HG03432 (cell line): ENCODE measurements around the gene OR4D10.
A peak's percentile ranks its signal among the peaks of the same experiment; 100 is the strongest.
"Not testable (repeated sequence)": the region's sequence is repeated elsewhere in the genome, so short reads cannot be mapped to it uniquely, and the experiment has no call there.

Experiments used
- ATAC-seq: cut with Tn5 transposase; IDR thresholded peaks from one replicate; pipeline ENCODE4 v1.9.1; 2021; ENCODE audit warnings: mild to moderate bottlenecking, moderate library complexity; ENCODE audit not compliant: unreplicated experiment

OR4D10 gene

GRCh38 chr11:59473015-59473414 is at the start of gene OR4D10:
OR4D10 (plus strand) TSS chr11:59473315; CDS start chr11:59477430, 4,115 bp downstream.
- ATAC-seq: no peak

DNA sequence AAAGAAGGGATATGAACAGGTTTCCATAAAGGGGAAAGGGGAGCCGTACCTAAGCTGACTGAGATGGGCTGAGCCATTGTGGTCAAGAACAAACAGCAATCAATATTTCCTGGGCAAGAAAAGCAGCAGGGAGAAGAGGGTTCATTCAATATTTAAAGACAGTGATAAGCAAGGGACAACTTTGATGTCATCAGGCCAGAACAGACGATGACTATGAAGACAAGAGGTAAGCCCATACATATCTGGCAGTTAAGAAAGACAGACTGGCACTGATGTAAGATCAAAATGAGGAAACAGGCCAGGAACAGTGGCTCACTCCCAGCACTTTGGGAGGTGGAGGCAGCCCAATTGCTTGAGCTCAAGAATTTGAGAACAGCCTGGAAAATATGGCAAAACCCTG is 49.3 kb upstream of the OR4D10 start:
- no peak for ATAC-seq

DNA sequence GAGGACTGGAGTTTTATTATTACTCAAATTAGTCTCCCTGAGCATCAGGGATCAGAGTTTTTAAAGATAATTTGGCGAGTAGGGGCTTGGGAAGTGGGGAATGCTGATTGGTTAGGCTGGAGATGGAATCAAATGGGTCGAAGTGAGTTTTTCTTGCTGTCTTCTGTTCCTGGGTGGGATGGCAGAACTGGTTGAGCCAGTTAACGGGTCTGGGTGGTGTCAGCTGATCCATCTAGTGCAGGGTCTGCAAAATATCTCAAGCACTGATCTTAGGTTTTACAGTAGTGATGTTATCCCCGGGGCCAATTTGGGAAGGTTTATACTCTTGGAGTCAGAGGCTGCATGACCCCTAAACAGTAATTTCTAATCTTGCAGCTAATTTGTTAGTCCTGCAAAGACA is 48.0 kb upstream of the OR4D10 start:
- no peak for ATAC-seq

GRCh38 chr11:59426361-59427067 is 46.6 kb upstream of the OR4D10 start, which contains the start of gene OR5A2:
OR5A2 (minus strand) TSS chr11:59426413; CDS start chr11:59422953, 3,460 bp downstream.
- ATAC-seq: no peak

- no peak for ATAC-seq
Observed at GRCh38 chr11:59427068-59427382, 46.1 kb upstream of the OR4D10 start.

DNA sequence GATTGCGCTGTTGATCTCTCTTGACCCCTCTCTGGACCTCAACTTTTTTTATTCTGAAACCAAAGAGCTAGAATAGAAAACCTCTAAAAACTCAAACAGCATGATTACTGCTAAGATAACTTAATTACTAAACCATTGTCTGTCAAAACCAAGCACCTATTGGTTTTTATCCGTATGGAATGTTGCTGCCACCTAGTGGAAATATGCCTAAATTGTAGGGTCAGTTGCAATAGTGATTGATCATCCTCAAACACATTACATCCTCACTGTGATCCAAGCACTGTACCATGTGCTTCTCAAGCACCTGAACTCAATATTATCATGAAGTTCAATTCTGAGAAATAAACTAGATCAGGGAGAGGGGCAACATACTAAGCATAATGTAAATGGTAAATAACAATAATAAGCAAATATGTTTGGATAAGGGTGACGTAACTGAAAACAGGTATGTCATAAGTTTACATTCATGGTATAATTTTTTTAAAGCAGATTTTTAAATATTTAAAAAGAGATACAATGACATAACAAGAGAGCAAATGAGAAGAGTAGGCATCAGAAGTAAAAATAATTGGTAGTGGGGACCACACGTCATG is 43.1 kb upstream of the OR4D10 start:
- ATAC-seq: peak; percentile 75

GRCh38 chr11:59436169-59436568 is 36.9 kb upstream of the OR4D10 start, which contains the start of gene OR5A1:
OR5A1 (plus strand) TSS chr11:59436469; CDS start chr11:59443169, 6,700 bp downstream.
- ATAC-seq: no peak

DNA sequence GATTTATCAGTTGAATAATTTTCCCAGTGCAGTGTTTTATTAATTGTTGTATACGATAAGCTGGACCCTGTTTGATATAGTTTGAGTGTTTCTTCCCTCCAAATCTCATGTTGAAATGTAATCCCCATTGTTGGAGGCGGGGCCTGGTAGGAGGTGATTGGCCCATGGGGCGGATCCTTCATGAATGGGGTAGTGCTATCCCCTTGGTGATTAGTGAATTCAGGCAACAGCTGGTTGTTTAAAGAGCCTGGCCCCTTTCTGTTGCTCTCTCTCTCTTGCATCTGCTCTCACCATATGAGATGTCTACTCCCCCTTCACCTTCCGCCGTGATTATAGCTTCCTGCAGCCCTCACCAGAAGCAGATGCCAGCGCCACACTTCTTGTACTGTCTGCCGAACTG is 35.3 kb upstream of the OR4D10 start:
- no peak for ATAC-seq

DNA sequence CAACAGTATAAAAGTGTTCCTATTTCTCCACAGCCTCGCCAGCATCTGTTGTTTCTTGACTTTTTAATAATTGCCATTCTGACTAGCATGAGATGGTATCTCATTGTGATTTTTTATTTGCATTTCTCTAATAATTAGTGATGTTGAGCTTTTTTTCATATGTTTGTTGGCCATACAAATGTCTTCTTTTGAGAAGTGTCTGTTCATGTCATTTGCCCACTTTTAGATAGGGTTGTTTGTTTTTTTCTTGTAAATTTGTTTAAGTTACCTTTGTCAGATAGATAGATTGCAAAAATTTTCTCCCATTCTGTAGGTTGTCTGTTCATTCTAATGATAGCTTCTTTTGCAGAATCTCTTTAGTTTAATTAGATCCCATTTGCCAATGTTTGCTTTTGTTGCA is 27.5 kb upstream of the OR4D10 start:
- ATAC-seq: not testable (repeated sequence)

DNA sequence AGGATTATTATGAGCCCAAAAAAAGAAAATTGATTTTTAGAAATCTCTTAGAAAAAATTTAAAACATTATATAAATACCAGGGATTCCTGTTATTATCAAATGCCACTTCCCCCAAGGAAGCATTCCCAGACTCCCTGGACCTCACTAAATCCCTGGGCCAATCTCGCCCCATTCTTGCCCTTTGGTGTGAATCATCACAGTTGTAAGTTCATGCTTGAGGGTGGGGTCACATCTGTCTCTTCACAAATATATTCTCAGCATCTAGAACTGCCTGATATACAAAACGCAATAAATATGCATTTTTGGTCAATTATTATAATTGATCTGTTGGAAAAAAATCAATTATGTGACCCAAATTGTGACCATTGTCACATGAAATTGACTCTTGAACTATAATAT is 24.6 kb upstream of the OR4D10 start:
- ATAC-seq: no peak

- no peak for ATAC-seq
Observed at GRCh38 chr11:59456661-59457060, 16.5 kb upstream of the OR4D10 start, which contains the start of gene OR4D6. OR4D6 (plus strand) TSS chr11:59456961; CDS start chr11:59456961, 0 bp downstream.

- ATAC-seq: no peak
Observed at GRCh38 chr11:59459916-59460315, 13.2 kb upstream of the OR4D10 start.

- ATAC-seq: no peak
Observed at GRCh38 chr11:59463190-59463641, 9.9 kb upstream of the OR4D10 start.

- ATAC-seq: no peak
Observed at GRCh38 chr11:59475176-59475575, 2.1 kb downstream of the OR4D10 start.

DNA sequence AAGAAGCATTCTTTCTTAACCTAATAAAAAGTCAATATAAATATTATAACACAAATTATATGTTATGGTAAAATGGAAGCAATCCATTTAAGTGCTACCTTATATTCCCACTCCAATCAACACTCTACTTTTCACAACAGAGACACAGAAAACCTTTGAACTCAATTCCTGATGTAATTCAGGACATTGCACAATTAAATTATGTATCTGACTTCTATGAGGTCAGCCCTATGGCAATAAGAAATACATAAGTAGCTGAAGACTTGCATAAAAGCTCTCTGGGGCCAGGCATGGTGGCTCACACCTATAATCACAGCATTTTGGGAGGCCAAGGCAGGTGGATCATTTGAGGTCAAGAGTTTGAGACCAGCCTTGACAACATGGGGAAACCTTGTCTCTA is 6.8 kb downstream of the OR4D10 start:
- no peak for ATAC-seq

DNA sequence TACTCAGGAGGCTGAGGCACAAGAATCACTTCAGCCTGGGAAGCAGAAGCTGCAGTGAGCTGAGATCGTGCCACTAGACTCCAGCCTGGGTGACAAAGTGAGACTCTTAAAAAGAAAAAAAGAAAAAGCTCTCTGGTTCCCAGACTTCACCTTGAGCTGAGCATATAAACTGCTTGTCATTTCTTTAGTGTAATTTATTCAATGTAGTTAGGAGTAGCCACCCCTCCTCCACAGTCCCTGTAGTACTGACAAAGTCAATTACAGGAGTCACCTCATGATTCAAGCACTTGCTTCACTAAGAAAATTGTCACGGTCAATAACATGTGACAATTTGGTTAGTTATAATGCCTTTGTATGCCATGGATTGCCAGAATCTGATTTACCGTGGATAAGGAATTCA is 7.2 kb downstream of the OR4D10 start:
- no peak for ATAC-seq

GRCh38 chr11:59501931-59502330 is 28.8 kb downstream of the OR4D10 start:
- peak; percentile 76 for ATAC-seq

GRCh38 chr11:59503276-59503675 is 30.2 kb downstream of the OR4D10 start, which contains the start of gene OR4D11:
OR4D11 (plus strand) TSS chr11:59503576; CDS start chr11:59503576, 0 bp downstream.
- ATAC-seq: no peak

DNA sequence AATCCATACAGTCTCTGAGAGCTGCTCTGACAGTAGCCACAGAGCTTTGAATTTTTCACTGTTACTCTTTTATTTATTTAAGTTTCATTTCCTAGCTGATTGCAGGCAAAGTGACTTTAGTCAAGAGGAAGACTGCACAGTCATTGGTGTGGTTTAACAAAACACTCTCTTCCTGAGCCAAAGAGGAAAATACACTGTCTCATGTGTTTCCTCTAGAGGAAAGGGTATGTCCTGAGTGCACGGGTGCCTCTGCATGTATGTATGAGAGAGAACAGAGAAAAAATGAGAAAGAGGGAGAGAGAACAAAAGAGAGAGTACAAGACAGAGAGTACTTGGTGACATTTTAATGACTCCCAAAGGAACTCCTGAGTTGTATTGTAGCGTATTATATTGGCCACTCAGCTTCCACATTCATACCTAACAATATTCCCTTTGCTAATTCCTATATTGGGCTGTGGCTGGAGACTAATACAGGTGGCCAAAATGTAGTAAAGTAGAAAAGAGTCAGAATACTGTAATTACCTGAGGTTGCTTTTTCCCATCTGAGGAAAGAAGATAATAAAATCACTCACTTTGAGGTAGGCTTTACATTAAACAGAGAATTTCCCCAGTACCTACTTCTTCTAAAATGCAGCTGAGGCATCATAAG is 38.0 kb downstream of the OR4D10 start, which contains the start of gene OR4D9:
Gene OR4D9, plus strand, starts transcription at position 599 of the 649 bp plus-strand sequence. CDS start 3,374 bp downstream, outside the sequence.
- ATAC-seq: no peak

DNA sequence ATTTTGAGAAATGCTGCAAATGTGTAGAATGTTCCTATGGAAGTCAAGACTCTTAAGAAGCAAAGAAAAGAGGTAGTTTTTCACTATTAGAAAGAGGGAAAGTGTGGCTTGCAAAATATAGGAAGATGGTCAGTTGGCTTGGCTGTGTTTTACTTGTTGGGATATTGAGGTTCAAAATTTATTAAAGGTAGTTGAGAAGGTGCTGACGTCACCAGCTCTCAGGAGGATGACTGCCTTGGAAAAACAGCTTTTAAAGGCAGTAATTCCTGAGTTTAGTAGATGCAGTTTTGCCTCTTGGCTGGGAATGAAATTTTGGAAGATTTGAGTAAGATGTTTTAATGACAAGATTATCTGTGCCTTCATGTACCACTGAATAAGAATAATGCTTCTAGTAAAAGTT is 38.6 kb downstream of the OR4D10 start:
- ATAC-seq: no peak

DNA sequence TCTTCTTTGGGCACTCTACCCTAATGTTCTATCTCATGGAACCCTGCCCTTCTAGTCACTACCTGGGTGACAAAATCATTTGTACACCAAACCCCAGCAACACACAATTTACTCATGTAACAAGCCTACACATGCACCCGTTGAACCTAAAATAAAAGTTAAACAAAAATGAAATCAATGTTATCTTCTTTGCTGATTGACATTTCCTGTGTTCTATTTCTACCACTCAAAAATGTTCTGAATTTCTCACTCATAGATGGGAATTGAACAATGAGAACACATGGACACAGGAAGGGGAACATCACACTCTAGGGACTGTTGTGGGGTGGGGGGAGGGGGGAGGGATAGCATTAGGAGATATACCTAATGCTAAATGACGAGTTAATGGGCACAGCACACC is 47.0 kb downstream of the OR4D10 start:
- not testable (repeated sequence) for ATAC-seq

DNA sequence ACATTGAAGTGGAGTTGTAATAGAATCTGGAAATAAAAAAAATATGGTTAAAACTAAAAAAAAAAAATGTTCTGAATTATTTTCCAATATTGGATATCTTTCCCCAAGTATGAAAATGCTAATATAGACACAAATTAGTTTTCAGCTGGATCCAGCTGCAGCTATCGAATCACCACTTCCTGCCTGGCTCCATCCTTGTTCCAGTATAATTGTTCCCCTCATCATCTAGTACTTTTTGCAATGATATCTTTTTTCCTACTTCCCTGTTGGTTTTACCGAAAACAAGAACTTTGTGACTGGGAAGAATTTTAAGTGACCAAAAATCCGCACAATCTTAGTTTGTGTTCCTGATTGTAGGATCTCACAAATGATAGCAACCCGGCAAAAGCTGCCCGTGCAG is 47.6 kb downstream of the OR4D10 start:
- ATAC-seq: no peak
